ENCODE measurements around the gene PRR23C.

PRR23C gene

GRCh38 chr3:139024968-139025367, 19.7 kb downstream of the PRR23C start:
- no peak for DNase-seq (ENCODE audit: low spot score)
- no peak overlapping the region for H3K4me3 Mint-ChIP-seq
- H3K9me3 Mint-ChIP-seq, result peaks cover 1% of the 10 kb centered on the region

GRCh38 chr3:139020868-139021234, 23.8 kb downstream of the PRR23C start, which contains the start of gene PRR23B:
PRR23B (minus strand) TSS chr3:139020926; CDS start chr3:139020661, 265 bp downstream.
- Mint-ChIP-seq H3K27ac (no peak within 1 kb of the TSS), H3K9me3 (peaks cover 5% of the 10 kb centered on the region), H3K27me3 (ENCODE audit: low read depth) (no peaks in the 10 kb centered on the region), H3K4me1 (ENCODE audit: low read depth) (no peaks in the 10 kb centered on the region), H3K4me3 (no peak within 1 kb of the TSS), H3K36me3 (ENCODE audit: low read depth) (no peaks in the 10 kb centered on the region)
- no peak for DNase-seq (ENCODE audit: low spot score)

More at GRCh38 chr3:139024968-139025367, 19.7 kb downstream of the PRR23C start:
- Mint-ChIP-seq H3K27me3 (ENCODE audit: low read depth) (no peaks in the 10 kb centered on the region), H3K36me3 (ENCODE audit: low read depth) (no peaks in the 10 kb centered on the region), H3K27ac (no peak overlapping the region), H3K4me1 (ENCODE audit: low read depth) (no peaks in the 10 kb centered on the region)

- DNase-seq (ENCODE audit: low spot score), result no peak
- Mint-ChIP-seq H3K9me3 (peaks cover 5% of the 10 kb centered on the region), H3K27ac (no peak overlapping the region), H3K4me1 (ENCODE audit: low read depth) (no peaks in the 10 kb centered on the region), H3K36me3 (ENCODE audit: low read depth) (no peaks in the 10 kb centered on the region), H3K4me3 (no peak overlapping the region), H3K27me3 (ENCODE audit: low read depth) (no peaks in the 10 kb centered on the region)
These were observed 24.4 kb downstream of the PRR23C start for GRCh38 chr3:139020036-139020867.

GRCh38 chr3:139016430-139017048, 28.2 kb downstream of the PRR23C start:
- no peak for DNase-seq (ENCODE audit: low spot score)
- H3K27ac Mint-ChIP-seq, result no peak overlapping the region
- H3K9me3 Mint-ChIP-seq, result peaks cover 9% of the 10 kb centered on the region
- no peaks in the 10 kb centered on the region for H3K36me3 Mint-ChIP-seq (ENCODE audit: low read depth)
- no peaks in the 10 kb centered on the region for H3K4me1 Mint-ChIP-seq (ENCODE audit: low read depth)
- H3K27me3 Mint-ChIP-seq (ENCODE audit: low read depth), result no peaks in the 10 kb centered on the region
- no peak overlapping the region for H3K4me3 Mint-ChIP-seq

GRCh38 chr3:139006051-139006716, 38.5 kb downstream of the PRR23C start, which contains the start of gene PRR23A:
PRR23A (minus strand) TSS chr3:139006268; CDS start chr3:139006268, 0 bp downstream.
- Mint-ChIP-seq H3K27ac (no peak within 1 kb of the TSS), H3K9me3 (peaks cover 21% of the 10 kb centered on the region), H3K27me3 (ENCODE audit: low read depth) (no peaks in the 10 kb centered on the region), H3K4me1 (ENCODE audit: low read depth) (no peaks in the 10 kb centered on the region), H3K36me3 (ENCODE audit: low read depth) (no peaks in the 10 kb centered on the region), H3K4me3 (no peak within 1 kb of the TSS)
- no peak for DNase-seq (ENCODE audit: low spot score)

GRCh38 chr3:139005356-139005993, 39.2 kb downstream of the PRR23C start:
- Mint-ChIP-seq H3K27me3 (ENCODE audit: low read depth) (no peaks in the 10 kb centered on the region), H3K4me3 (no peak overlapping the region), H3K4me1 (ENCODE audit: low read depth) (no peaks in the 10 kb centered on the region), H3K27ac (no peak overlapping the region), H3K36me3 (ENCODE audit: low read depth) (no peaks in the 10 kb centered on the region), H3K9me3 (peaks cover 21% of the 10 kb centered on the region)
- no peak for DNase-seq (ENCODE audit: low spot score)

DNA sequence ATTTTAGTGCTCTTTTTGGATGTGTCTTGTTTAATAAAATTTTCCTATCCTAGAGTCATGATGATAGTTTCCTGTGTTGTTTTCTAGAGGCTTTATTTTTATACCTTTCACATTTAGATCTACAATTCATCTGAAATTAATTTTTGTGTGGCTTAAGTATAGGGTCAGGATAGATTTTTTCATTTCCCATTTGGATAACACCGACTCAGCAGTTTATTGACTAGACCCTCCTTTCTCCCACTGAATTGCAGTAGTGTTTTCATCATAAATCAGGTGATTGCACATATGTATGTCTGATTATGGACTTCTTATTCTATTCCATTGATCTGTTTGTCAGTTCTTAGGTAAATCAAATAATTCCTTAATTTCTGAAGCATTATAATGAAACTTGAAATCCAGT, 49.0 kb downstream of the PRR23C start:
- Mint-ChIP-seq H3K27ac (no peak overlapping the region), H3K27me3 (ENCODE audit: low read depth) (peaks cover 11% of the 10 kb centered on the region), H3K9me3 (no peaks in the 10 kb centered on the region), H3K36me3 (ENCODE audit: low read depth) (no peaks in the 10 kb centered on the region), H3K4me1 (ENCODE audit: low read depth) (no peaks in the 10 kb centered on the region), H3K4me3 (no peak overlapping the region)
- no peak for DNase-seq (ENCODE audit: low spot score)
